ENCODE data around the gene GLE1.

The GLE1 gene, protein sequence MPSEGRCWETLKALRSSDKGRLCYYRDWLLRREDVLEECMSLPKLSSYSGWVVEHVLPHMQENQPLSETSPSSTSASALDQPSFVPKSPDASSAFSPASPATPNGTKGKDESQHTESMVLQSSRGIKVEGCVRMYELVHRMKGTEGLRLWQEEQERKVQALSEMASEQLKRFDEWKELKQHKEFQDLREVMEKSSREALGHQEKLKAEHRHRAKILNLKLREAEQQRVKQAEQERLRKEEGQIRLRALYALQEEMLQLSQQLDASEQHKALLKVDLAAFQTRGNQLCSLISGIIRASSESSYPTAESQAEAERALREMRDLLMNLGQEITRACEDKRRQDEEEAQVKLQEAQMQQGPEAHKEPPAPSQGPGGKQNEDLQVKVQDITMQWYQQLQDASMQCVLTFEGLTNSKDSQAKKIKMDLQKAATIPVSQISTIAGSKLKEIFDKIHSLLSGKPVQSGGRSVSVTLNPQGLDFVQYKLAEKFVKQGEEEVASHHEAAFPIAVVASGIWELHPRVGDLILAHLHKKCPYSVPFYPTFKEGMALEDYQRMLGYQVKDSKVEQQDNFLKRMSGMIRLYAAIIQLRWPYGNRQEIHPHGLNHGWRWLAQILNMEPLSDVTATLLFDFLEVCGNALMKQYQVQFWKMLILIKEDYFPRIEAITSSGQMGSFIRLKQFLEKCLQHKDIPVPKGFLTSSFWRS

GRCh38 chr9:128504485-128505413 lies at the start of gene GLE1:
GLE1 (plus strand) TSS chr9:128504719; CDS start chr9:128504806, 87 bp downstream.
- DNase-seq (ENCODE audit: low spot score) = peak; percentile 97

GRCh38 chr9:128454991-128455390 lies 49.5 kb upstream of the GLE1 start:
- DNase-seq (ENCODE audit: low spot score) = no peak

DNA sequence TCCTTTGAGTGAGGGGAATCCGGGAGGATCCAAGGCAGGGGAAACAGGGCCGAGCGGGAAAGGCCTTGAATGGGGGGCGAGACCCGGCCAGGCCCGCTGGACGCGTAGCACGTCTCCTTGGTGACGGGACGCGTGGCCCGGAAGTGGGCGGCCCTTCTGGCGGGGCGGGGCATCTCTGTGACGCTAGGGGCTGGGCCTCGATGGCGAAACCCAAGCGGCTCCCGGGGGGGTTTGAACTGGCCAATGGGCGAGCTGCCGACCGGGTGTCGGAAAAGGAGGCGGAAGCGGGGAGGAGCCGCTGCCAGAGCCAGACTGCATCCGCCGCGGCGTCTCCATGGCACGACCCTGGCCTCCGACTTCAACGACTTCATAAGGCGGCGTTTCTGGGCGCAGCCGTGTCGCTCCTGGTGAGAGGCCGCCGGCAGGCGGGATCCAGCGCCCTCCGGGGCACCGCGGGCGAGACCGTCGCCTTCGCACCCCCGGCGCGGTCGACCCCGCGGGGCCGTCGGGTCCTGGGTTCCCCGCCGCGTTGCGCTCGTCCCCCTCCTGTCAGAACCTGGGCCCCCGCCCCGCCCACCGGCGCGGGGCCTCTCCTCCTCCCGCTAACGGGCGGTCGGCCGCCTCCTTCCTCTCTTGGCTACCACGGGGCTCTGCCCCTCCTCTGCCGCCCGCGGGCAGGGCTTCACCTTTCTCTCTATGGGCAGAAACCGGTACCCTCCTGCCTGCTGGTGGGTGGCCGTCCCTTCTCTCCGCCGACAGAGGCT lies 48.5 kb upstream of the GLE1 start, which contains the start of gene ODF2:
ODF2 (plus strand) TSS at position 158 of the 764 bp plus-strand sequence; CDS start at position 244, 86 bp downstream.
- peak; percentile 100 for DNase-seq (ENCODE audit: low spot score)

GRCh38 chr9:128456613-128457061 lies 47.9 kb upstream of the GLE1 start:
- peak; percentile 80 for DNase-seq (ENCODE audit: low spot score)

GRCh38 chr9:128457207-128457606 lies 47.3 kb upstream of the GLE1 start:
- DNase-seq (ENCODE audit: low spot score) = no peak

DNA sequence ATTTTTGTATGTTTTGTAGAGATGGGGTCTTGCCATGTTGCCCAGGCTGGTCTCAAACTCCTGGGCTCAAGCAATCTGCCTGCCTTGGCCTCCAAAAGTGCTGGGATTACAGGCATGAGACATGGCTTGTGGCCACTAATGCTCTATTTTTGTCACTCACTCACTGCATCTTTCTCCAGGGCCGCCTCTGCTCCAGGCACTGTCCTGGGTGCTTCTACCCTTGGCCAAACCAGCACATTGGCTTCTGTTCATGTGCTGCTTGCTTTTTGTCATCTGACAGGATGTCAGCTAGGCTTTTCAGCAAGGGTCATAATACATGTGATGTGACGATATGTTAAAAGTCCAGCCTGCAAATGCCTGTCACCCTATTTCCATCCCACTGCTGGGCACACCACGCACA lies 45.5 kb upstream of the GLE1 start:
- no peak for DNase-seq (ENCODE audit: low spot score)

DNA sequence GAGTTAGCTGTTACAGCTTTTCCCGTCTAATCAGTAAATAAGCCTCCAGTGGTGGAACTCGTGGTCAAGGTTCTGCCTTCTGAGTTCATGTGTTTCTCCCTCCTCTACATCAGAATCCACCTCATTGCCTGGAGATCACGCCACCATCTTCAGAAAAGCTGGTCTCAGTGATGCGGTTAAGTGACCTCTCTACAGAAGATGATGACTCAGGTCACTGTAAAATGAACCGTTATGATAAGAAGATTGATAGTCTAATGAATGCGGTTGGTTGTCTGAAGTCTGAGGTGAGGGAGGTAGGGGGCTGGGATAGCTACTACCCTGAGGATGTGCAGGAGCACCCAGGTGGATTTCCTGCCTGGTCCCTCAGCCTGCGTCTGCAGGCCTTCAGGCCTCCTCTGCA lies 35.4 kb upstream of the GLE1 start:
- DNase-seq (ENCODE audit: low spot score) = no peak

GRCh38 chr9:128470560-128470959 lies 34.0 kb upstream of the GLE1 start:
- no peak for DNase-seq (ENCODE audit: low spot score)

DNA sequence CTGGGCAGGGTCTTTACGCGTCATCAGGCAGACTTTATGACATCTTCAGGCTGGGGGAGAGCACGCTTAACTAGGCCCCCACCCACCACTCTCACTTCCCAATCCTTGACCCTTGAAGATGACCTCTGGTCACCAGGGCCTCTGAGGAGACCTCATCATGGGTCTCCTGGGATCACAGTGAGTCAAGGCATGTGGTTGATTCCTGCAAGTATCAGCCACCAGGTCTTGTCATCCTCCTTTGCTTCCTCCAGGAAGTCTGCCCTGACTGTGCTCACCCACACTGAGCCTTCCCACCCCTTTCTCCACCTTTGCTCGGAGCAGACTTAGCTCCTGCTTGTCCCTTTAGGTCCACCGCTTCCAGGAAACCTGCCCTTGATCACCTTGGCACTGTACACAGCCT lies 31.4 kb upstream of the GLE1 start:
- DNase-seq (ENCODE audit: low spot score) = no peak

DNA sequence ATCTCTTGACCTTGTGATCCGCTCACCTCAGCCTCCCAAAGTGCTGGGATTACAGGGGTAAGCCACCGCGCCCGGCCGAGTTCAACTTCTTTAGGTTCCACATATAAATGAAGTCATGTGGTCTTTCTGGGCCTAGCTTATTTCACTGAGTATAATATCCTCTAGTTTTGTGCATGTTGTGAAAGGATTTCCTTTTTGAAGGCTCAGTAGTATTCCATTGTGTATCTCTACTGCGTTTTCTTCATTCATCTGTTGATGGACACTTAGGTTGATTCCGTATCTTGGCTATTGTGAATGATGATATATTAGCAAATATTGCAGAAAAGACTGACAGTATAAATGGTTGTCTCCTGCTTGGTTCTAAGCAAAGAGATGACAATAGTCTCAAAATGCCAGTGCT lies 28.7 kb upstream of the GLE1 start:
- DNase-seq (ENCODE audit: low spot score) = no peak

DNA sequence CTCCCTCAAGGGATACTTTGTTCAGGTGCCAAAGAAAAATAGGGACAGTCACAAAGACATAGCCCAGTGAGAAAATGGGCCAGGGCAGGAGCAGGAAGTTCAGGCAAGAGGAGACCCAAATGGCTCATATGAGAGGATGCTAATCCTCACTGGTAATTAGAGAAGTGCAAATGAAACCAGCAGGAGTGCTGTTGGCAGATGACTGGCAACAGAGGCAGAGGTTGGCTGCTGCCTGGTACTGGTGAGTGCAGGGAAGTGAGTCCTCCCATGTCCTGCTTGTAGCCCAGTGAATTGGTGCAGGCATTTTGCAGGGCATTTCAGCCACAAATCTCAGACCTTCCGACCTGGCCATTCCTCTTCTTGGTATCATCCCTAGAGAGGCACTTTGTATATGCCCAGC lies 25.3 kb upstream of the GLE1 start:
- no peak for DNase-seq (ENCODE audit: low spot score)

DNA sequence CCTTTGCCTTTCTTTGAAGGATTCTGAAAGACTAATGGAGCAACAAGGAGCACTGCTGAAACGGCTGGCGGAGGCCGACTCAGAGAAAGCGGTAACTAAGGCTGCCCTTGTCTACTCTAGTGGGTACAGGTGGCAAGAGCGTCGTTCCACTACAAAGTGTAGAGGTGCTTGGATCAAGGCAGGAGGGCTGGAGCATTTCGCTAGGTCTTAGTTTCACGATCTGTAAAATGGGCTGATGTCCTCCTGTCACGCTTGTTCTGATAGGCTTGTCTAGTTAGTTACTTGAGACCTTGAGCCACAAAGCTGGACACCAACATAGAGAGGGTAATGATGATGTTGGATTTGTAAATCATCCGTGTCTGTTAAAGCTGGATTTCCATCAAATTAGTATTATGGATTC lies 23.0 kb upstream of the GLE1 start:
- DNase-seq (ENCODE audit: low spot score) = no peak

- DNase-seq (ENCODE audit: low spot score) = no peak
Observed at GRCh38 chr9:128482186-128482585, 22.3 kb upstream of the GLE1 start.

- no peak for DNase-seq (ENCODE audit: low spot score)
Observed at GRCh38 chr9:128484686-128485413, 19.7 kb upstream of the GLE1 start.

GRCh38 chr9:128485414-128485855 lies 19.1 kb upstream of the GLE1 start:
- DNase-seq (ENCODE audit: low spot score) = no peak

DNA sequence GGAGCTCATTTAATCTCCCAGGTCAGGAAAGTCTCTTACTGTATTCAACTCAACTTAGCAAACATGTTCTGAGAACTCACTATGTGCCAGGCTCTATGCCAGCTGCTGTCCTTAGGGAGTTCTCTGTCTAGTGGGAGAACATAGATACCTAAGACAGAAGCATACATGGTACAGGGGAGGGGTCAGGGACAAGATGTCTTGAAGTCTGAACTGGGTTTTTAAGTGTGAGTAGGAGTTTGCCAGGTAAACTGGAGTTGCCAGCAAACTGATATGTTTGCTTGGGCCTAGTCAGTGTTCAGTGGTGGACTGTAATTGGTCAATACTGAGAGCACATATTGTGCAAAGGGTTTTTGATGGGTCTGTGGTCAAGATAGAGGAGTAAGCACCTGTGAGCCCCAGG lies 18.3 kb upstream of the GLE1 start:
- DNase-seq (ENCODE audit: low spot score) = no peak

- DNase-seq (ENCODE audit: low spot score) = no peak
Observed at GRCh38 chr9:128493424-128493823, 11.1 kb upstream of the GLE1 start.

- no peak for DNase-seq (ENCODE audit: low spot score)
Observed at GRCh38 chr9:128494108-128494745, 10.3 kb upstream of the GLE1 start.

- no peak for DNase-seq (ENCODE audit: low spot score)
Observed at GRCh38 chr9:128494746-128495129, 9.8 kb upstream of the GLE1 start.

GRCh38 chr9:128495296-128495695 lies 9.2 kb upstream of the GLE1 start:
- DNase-seq (ENCODE audit: low spot score) = no peak
